ENCODE results near the gene TP63.
"Not testable (repeated sequence)": the region's sequence is repeated elsewhere in the genome, so short reads cannot be mapped to it uniquely, and the experiment has no call there.

Gene TP63

DNA sequence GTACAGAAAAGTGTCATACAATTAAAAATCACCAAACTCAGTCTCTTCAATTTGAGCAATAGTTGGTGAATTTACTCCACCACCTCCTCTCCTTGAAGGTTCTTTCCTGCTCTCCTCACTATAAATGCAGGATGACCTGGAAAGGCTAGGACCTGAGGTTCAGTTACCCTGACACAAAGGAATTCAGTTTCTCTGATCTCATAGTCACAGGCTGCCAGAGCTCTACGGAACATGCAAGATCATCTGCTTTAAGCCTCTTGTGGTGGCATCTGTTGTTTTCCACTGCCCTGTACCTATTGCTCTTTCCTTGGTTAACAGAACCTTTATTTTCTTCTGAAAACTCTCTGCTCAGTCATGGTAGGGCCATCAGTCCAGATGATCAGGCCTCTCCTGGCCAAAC lies 4.9 kb upstream of the TP63 start:
- DNase-seq = no peak

DNA sequence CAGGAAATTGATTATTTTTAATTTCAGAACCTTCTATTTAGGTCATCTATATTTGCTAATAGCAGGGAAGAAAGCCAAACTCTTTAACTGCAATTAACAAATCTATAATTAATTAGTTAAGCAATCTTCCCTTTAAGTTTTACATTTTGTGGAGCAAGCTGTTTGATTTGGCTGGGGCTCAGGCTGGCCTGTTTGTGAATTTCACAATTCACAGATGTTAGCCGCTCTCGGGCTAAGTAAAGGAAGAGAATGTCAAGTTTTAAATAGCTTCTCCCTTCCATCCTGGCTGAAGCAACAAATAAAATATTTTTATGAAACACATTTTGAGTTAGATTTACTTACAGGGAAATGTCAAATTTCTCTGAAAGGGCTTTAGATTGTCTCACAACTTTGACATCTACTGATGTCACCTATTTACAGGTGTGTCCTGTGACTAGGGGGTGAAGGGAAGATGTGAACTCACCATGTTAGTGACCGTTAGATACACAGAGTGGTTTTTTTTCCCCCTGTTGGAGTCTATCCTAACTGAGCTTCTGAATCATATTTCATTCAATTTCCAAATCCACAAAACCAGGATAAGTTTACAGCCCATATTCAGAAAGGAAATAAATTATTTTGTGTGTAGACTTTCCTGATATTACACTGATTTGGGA lies 1.3 kb upstream of the TP63 start:
- no peak for DNase-seq

DNA sequence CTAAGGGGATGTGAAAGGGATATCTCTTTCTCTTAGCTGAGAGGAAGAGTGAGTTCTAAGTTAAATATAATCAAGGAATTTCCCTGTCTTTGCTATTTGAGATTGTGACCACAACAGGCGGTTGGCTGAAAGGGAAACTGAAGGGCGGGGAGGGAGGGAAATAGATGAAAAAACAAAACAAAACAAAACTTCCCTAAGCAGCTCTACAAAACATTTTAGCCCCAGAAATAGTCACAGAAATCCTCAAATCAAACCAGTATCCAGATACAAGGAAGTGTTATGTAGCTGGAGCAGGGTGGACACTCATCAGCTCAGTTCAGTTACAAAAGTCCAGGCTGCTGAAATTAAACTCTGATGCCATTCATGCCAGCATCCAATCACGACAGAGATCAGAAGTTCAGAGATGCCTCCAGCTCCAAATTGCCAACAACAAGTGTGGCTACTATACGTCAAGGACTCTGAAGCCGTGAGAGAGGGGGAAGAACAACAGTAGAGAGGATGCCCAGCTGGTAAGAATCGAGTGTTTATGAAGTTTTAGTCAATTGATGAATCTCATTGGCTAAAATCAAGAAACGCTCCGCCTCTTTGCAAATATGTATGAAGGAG lies 319 bp upstream of the TP63 start:
- no peak for DNase-seq

DNA sequence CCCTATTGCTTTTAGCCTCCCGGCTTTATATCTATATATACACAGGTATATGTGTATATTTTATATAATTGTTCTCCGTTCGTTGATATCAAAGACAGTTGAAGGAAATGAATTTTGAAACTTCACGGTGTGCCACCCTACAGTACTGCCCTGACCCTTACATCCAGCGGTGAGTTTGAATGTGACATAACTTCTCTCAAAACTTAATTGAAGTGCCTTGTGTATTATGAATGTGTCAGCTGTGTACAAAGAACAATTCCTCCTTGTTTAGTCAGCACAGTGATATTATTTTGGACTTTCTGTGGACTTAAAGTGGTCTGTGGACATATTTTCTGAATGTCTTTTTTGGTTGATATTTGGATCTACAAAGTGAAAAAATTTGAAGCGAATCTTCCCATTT lies 220 bp downstream of the TP63 start:
- DNase-seq = no peak

DNA sequence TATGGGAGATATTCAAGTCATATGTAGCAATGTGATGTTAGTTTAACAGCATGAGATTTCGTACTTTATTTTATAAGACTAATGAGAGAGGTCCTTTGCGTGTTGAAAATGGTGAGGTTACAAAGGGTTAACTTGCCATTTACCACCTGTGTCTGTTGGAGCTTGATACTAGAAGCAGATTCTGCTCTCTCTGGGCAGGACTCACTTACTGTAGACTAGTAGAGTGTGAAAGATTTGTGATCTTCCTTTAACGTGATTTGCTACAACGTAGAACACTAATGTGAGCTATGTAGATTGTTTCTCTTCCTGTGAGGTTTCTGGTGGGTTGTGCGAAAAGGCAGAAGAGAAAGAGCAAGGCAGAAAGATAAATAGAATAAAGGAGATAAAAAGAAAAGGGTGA lies 1.1 kb downstream of the TP63 start:
- no peak for DNase-seq

DNA sequence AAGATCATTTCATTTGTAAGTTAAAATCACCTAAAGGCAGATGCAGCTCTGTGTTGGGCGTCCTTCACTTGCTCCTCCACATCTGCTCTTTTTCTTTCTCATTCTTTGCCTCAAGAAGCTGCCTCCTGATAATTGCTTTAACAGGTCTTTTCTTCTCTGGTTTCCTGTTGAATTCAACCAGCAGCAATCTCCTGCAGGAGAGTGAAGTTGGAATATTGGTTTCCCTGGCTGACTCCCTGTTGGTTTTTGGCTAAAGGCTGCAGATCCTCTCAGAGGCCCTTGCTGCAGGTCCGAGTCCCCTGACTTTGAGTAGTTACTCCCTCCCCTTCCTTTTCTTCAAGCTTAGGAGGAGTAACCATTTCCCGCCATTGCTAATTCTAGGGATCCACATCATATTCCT lies 4.2 kb downstream of the TP63 start:
- no peak for DNase-seq

DNA sequence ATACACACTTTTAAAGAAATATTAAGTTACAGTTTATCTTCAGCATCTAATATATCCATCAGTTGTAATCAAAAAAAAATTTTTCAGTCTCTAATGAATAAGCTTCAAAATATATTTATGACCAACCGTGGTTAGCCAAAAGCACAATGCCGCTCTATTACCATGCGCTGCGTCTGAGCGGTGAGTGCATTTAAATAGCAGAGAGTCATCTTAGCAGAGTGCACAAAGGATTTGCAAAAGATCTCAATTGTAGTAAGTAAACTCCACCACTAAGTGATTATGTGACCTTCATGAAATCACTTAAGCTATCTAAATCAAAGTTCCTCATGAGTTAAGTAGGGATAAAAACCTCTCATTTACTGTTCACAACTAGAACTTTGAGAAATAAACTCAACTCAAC lies 4.9 kb downstream of the TP63 start:
- no peak for DNase-seq

DNA sequence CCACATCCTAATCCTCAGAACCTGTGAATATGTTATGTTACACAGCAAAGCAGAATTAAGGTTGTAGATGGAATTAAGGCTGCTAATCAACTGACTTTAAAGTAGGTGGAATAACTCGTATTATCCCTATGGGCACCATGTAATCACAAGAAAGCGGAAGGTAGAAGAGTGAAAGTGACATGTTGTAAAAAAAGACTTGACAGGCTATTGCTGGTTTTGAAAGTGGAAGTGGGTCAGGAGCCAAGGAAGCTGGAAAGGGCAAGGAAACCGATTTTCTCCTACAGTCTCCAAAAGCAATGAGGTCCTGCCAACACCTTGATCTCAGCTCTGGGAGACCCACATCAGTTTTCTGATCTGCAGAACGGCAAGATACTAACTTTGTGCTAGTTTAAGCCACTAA lies 6.6 kb downstream of the TP63 start:
- DNase-seq = no peak

DNA sequence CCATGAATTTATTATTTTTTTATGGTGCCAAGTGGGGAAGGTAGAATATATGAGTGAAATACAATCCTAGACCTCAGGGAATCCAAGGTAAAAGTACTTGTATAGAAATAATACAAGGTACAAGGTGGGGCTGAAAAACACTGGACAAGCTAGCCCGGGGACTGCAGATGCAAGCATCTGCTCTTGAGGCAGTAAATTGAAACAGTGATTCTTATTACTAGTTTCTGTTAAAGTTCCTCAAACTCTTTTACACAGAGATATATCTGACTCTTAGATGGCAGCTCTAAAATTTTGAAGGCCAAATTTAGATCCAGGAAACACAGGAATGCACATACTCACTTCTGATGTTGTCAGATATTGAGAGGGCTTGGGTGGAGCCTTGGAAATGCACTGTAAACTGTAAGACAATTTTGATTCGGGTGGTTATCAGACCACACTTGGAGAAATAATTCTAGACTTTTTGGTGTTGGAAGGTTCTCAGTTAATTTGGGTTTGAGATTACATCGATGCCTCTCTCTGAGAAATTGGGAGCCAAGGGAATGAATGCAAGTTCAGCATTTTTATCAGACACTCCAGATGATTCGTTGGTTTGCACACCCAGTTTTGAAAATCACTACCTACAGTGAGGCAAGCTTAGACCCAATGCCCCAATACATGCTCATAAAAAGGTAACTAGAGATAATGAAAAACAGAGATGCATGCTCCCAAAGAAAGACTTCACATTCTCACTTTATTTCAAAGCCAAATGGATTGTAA lies 7.3 kb downstream of the TP63 start:
- DNase-seq = no peak

DNA sequence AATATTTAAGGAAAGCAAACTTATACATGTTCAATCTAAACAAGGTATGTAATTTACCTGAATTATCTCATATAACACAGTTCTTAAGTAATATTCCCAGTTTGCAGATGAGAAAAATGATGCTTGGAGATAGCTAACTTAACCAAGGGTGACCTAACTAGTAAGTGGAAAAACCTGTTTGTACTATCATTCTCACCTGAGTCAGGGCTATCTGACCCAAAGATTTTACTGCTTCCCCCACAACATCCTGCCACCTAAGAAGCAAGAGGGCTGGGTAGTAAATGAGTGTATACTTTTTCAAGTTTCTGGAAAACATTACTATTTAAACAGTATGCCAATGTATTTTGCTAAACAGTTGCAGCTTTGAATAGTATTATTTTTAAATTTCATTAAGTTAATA lies 10.6 kb downstream of the TP63 start:
- DNase-seq = no peak

DNA sequence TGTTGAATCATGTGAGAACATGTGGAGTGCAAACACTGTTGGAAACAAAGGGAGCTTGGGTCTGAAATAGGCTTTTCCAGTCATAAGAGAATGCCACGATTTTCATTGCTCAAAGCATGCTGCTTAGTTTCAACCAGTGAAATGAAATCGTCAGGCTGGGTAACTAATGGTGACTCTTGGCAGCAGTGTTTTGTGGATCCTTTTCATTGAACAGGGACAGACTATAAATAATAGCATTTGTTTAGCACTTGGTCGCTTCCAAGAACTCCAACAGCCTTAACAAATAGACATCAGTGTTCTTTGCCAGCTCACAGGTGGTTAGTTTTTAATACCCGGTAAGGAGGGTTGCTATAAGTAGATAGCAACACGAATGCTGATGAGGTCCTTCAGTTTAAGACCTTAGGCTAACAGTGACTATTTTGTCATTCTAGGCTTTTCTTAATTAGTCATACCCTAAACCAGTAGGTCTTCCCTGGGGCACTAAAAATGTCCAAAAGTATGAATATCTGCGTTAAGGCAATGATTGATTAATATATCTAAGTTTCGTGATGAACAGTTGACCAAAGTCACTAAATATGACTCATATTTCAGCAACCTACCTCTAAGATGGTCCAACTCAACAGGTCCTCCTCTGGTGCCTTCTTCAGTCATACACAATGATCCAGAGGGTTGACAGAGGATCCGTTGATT lies 15.8 kb downstream of the TP63 start:
- DNase-seq = no peak

DNA sequence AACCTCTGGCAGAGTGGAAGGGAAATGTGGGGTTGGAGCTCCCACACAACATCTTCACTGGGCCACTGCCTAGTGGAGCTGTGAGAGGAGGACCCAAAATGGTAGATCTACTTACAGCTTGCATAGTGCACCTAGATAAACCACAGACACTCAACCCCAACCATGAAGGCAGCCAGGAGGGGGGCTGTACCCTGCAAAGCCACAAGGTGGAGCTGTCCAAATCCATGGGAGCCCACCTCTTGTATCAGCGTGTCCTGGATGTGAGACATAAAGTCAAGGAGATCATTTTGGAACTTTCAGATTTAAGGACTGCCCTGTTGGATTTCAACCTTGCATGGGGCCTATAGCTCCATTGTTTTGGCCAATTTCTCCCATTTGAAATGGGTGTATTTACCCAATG lies 20.9 kb downstream of the TP63 start:
- no peak for DNase-seq

DNA sequence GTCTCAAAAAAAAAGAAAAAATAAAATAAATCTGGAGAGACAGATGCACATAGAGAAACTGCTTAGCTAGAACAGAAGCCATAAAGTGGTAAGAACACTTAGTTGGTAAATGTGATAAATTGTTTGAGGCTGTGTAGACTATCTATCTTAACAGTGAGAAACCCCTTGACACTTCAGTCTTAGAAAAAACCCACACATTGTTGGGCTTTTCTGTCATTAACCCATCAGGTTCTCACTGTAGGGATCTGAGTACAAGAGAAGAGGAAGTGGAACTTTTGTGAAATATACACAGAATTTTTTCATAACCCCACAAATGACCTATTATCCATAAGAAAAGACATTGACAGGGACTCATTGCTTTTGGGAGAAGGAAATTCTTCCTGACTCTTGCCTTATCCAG lies 24.4 kb downstream of the TP63 start:
- DNase-seq = no peak

DNA sequence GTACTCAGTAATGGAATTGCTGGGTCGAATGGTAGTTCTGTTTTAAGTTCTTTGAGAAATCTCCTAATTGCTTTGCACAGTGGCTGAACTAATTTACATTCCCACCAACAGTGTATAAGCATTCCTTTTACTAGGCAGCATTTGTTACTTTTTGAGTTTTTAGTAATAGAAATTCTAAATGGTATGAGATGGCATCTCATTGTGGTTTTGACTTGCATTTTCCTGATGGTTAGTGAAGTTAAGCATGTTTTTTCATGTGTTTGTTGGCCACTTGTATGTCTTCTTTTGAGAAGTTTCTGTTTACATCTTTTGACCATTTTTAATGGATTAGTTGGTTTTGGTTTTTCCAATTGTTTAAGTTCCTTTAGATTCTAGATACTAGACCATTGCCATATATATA lies 28.4 kb downstream of the TP63 start:
- DNase-seq = no peak

DNA sequence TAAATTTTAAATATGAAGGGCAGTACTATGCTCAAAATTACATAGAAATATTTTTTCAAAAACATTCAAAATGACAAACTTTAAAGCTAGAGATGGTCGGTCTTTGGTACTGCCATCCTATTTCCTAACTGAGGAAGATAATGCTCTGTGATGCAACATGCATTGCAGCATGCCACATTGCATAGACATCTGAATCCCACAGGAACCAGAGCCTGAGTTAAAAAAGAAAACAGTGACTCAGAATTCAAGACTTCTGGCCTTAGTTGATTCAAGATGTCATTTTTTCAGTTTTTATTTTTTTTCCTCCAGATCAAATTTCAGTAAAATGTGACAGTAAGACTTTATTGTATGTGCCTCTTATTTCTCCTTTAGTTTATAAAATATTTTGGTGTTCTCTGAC lies 33.1 kb downstream of the TP63 start:
- DNase-seq = no peak

DNA sequence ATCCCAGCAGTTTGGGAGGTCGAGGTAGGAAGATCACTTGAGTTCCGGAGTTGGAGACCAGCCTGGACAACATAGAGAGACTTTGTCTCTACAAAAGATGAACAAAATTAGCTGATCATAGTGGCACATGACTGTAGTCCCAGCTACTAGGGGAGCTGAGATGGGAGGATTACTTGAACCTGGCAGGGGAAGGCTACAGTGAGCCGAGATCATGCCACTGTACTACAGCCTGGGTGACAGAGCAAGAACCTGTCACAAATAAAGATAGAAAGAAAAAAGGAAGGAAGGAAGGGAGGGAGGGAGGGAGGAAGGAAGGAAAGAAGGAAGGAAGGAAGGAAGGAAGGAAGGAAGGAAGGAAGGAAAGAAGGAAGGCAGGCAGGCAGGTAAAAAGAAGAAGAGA lies 41.2 kb downstream of the TP63 start:
- not testable (repeated sequence) for DNase-seq

DNA sequence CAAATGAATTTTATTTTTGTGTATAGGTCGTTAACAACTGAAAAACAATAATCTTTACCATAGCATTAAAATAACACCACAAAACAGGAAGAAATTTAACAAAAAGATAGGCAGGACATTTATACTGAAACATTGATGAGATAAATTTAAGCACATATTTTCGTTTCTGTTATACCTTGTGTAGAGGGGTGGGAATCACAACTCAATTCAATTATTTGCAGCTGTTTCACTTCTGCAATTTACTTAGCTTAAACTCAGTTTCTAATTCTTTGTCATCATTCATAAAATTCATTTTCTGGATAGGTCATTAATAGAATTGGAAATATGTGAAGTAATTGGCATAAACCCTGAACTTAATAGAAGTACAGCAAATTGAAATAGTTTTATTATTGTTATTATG lies 42.3 kb downstream of the TP63 start:
- DNase-seq = no peak

DNA sequence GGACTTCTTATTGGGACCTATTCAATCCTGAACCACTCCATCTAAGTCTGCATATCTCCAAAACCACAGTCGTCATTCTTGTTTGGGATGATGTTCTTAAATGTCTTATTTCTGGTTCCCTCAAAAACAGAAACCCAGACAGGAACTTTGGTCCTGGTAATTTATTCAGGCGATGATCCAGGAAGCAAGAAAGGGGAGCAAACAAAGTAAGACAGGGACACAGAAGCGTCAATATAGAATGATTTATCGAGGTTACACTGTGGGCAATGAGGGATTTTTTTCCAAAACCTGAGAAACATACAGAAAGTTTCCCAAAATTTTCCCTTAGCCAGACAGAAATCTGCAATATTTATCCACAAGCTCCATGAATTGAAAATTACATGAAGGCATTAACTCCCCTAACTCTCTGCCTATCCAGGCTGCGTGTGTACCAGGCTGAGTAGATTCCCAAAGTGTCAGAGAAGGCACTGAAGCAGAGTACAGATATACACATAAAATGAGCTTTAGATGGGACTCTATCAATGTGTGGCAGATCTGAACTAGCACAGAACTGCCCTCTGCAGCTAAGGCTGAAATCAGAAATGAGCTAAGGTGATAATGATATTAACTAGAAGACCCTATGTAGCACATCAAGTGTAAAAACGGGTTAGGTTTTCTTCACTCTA lies 43.2 kb downstream of the TP63 start:
- DNase-seq = no peak

DNA sequence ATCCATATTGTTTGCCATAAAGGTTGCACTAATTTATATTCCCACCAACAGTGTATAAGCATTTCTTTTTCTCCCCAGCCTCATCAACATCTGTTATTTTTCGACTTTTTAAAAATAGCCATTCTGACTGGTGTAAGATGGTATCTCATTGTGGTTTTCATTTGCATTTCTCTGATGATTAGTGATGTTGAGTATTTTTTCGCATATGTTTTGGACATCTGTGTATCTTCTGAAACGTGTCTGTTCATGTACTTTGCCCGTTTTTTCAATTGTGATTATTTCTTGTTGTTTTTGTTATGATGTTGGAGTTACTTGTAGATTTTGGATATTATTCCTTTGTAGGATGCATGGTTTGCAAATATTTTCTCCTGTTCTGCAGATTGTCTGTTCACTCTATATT lies 46.5 kb downstream of the TP63 start:
- DNase-seq = no peak

DNA sequence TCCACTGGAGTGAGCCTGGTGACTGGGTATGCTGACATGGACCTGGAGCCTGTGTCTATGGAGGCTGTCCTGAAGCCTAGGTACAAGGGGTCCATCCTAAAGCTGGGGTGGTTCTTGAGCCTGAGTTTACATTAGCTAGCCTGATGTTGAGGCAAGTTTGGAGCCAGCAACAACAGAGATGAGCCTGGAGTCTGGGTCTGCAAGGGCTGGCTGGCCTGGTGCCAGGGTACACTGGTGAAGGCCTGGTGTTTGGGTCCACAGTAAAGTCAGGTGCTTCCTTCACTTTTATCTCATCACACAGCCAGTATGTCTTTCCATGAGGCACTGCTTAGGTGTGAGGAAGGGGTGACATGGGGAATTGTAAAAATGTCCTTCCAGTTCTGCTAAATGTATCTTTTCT lies 49.5 kb downstream of the TP63 start:
- no peak for DNase-seq

DNA sequence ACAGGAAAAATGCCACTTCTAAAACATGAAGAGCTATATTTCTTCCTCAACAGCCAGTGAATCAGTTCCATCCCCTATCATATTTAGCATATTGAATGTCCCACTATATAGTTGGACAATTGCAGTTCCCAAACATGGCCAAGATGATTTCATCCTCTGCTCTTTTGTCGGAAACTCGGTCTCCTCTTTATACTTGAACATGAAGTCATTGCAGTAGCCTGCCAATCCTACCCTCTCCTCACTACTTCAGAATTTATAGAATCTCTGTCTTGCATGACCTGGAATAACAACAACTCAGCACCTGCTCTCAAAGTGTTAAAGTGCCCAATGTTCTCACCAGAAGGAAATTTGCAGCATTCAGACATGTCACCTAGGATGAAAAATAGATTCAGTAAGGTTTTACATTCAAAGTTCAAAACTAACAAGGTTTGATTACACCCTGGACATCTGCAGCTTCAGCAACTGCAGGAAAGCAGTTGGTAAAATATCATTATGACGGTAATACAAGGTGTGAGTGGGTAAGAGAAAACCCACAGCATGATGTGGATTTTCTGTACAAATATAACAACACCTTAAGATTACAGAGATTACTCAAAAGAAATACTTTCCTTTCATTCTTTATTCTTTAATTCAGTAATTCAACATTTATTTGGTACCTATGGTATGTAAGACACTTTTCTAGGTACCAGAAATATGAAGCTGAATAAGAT lies 52.5 kb downstream of the TP63 start:
- no peak for DNase-seq

DNA sequence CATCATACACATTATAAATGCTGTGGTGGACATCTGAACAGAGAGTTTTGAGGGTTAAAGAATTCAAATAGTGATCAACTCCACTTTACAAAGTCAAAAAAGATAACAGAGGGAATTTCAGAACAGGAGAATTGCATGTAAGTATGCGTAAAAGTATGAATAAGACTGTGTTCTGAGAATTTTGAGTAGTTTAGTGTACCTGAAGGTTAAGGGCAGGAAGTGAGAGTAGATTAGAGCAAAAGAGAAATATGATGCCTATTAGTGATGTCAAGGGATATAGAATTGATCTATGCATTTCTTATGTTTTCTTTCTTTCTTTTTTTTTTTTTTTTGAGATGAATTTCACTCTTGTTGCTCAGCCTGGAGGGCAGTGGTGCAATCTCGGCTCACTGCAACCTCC lies 53.1 kb downstream of the TP63 start:
- DNase-seq = no peak

DNA sequence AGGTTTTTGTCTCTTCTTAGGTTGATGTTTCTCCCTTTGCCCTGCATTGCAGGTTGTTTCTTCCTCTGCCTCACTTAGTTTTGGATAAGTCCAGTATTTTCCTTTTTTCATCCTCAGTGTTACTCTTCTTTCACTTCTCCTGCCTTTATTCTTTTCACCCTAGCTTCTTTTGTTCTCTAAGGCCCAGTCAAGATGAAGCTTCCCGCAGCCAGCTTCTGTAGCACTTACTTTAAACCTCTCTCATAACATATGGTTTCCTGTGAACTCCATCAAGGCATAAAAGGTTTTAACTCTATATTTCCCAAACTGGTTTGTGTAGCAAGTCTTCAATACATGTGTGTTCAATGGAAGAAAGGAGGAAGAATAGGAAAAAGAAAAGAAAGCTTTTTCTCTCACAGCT lies 54.1 kb downstream of the TP63 start:
- no peak for DNase-seq
